GM19099 (cell line): ENCODE results near the gene ACAT2.

ENCODE experiments used
- POLR2A ChIP-seq: IDR thresholded peaks from 3 replicates; pipeline ENCODE4 v1.6.1; 2011; ENCODE audit warnings: low read depth; ENCODE audit not compliant: insufficient read length; ENCODE audit errors: extremely low read depth

The ACAT2 gene

DNA sequence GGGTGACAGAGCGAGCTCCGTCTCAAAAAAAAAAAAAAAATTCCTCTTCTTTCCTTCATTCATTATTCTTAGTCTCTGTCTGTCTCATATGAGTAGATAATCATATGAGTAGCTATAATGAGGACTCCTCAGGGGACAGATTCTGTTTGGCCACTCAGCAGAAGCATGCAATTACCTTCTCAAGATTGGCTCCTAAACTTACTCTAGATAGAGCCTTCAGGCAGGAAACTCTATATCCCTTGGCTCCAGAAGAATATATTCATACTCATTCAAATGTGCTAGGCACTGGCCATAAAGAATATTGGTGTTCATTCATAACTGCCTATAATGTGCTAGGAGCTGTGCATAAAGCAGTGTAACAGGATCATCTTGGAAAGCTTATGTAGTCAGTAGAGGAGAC, 2.2 kb upstream of the ACAT2 start:
- no peak for TF ChIP-seq POLR2A

DNA sequence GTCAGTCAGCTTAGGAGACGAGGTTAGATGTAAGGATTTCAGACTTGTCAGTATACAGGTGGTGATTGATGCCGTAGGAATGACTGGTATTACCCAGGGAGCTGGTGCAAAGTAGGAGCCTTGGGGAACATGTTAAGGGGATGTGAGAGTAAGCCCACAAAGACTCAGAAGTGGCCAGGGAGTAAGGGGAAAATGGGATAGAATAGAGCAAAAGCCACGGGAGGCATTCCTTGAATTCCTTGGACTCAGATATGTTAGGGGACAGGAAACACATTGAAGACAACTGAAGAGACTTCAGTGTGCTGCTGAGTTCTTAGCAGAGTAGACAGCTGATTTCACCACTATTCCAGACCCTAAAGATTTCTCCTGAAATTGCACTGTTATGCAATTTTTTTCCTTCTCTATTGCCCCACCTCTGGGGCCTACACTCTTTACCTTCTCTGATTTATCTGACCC, 1.2 kb upstream of the ACAT2 start:
- no peak for TF ChIP-seq POLR2A

DNA sequence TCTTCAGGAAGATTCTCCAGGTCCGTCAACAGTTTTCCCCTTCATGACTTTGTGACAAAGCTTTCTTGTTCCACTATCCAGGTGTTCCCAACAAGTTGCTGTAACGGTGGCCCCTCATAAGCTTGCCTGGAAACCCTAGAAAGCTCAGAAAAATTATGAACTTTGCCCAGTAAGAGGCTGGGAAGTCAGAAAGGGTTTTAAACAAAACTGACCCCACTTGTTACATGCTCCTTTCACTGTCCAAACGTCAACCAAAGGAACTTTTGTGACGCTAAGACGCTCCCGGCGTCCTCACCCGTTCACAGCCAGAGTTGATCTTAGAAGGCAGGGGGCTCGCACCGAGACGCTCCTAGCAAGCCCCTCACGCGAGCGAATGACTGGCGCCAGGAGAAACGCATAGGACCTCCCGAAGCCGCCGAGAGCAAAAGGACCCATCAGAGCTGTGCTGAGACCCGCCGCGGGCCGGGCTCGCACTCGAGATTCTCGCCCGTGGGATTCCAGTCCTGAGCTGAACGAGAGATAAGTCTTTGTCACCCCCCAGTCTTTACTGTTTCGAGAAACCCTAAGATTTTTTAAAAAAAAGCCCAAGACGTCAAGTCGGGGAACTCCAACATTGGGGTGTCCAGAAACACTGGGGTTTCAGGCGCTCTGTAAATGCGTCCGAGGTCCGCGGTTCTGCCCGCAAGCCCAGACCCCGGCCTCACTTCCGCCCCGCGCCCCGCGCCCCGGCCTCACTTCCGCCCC, 544 bp upstream of the ACAT2 start:
- TF ChIP-seq POLR2A = peak; percentile 49

DNA sequence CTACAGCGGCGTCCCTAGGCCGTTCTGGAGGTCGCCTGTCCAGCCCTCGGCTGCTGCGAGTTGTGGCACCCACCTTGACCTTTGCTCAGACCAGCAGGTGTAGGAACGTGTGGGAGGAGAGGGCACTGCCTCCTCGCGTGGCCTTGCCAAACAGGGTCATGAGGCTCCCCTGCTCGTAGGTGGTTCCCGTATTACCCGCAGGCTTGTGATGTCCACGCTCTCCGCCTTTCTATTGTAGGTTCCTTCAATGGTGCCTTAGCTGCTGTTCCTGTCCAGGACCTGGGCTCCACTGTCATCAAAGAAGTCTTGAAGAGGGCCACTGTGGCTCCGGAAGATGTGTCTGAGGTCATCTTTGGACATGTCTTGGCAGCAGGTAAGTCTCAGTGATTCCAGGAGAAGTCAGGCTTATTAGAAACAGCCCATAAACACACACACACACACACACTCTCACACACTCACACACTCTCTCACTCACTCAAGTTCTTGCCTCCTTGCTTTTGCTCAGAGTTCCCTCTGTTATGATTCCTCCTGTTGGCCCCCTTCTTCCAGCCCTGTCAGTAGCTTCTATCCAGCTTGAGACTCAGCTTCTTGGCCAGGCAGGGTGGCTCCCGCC, 942 bp downstream of the ACAT2 start:
- no peak for TF ChIP-seq POLR2A

DNA sequence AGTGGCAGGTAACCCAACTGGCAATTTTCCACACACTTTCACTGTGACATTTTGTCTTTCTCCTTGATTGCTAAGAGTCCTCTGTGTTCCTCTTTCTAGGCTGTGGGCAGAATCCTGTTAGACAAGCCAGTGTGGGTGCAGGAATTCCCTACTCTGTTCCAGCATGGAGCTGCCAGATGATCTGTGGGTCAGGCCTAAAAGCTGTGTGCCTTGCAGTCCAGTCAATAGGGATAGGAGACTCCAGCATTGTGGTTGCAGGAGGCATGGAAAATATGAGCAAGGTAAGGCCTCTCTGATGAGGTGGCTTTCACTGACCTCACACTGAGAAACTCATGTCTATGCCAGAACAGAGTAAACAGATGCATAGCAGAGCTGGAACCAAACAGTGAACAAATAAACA, 5.1 kb downstream of the ACAT2 start:
- no peak for TF ChIP-seq POLR2A

DNA sequence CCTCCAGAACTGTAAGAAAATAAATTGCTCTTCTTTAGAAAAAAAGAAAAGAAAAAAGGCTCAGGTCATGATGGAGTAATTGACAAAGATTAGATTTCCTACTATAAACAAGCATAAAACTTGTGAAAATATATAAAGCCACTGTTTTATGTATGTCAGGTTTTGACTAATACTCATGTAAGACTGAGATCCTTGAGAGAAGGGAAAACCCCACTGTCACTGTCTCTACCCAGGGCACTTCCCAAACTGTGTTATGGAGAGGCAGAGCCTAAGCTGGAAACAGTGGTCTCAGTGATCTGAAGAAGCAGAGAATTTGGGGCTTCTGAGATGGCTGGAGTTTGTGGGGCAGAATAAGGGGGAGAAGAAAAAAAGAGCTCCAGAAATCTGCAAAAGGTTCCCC, 7.6 kb downstream of the ACAT2 start:
- no peak for TF ChIP-seq POLR2A

DNA sequence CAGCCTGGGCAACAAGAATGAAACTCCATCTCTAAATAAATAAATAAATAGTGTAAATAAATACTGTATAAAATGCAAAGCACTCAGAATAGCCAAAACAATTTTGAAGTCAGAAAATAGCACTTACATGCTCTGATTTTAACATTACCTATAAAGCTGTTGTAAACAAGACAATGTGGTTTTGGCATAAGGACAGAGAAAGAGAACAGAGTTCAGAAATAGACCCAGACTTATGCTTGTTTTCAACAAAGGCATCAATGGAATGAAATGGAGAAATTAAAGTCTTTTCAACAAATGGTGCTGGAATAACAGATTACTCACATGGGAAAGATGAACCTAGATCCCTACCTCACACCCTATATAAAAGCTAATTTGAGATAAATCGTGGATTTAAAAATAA, 10.4 kb downstream of the ACAT2 start:
- TF ChIP-seq POLR2A = no peak

DNA sequence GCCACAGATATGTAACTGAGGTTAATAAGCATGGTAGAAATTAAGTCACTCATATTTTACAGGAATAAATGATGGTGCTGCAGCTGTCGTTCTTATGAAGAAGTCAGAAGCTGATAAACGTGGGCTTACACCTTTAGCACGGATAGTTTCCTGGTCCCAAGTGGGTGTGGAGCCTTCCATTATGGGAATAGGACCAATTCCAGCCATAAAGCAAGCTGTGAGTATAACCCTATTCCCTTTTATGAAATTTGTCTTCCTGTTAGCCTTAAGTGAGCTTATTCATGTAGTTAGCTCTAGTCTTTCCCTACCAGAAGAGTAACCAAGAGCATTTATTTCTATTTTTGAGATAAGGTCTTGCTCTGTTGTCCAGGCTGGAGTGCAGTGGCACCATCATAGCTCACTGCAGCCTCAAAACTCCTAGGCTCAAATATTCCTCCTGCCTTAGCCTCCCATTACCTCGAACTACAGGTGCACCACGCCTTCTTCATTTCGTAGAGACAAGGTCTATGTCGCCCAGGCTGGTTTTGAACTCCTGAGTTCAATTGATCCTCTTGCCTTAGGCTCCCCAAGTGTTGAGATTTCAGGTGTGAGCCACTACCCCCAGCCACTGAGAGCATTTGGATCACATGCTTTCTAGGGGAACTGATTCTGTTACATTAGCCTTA, 15.5 kb downstream of the ACAT2 start:
- no peak for TF ChIP-seq POLR2A

DNA sequence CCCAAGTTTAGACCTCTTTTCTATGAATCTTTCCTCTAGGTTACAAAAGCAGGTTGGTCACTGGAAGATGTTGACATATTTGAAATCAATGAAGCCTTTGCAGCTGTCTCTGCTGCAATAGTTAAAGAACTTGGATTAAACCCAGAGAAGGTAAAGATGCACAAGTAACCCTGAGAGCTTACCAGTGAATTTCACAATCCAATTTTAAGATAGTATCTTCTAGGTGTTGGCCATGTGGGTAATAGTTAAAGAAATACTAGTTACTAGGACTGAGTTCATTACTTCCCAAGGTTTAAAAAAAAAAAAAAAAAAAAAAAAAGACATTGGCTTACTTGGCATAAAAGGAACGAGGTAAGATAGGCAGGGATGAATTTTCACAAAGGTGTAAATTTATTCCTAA, 16.3 kb downstream of the ACAT2 start:
- TF ChIP-seq POLR2A = no peak

DNA sequence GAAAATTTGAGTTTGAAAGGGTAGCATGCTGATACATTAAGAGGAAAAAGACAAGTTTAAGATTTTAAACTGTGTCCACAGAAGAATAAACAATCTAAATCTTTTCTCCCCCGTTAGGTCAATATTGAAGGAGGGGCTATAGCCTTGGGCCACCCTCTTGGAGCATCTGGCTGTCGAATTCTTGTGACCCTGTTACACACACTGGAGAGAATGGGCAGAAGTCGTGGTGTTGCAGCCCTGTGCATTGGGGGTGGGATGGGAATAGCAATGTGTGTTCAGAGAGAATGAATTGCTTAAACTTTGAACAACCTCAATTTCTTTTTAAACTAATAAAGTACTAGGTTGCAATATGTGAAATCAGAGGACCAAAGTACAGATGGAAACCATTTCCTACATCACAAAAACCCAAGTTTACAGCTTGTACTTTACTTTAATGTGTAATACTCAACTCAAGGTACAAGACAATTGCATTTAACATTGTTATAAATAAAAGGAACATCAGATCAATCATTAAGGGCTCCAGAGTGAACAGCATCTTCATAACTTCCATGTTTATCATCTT, 16.8 kb downstream of the ACAT2 start:
- TF ChIP-seq POLR2A = no peak

DNA sequence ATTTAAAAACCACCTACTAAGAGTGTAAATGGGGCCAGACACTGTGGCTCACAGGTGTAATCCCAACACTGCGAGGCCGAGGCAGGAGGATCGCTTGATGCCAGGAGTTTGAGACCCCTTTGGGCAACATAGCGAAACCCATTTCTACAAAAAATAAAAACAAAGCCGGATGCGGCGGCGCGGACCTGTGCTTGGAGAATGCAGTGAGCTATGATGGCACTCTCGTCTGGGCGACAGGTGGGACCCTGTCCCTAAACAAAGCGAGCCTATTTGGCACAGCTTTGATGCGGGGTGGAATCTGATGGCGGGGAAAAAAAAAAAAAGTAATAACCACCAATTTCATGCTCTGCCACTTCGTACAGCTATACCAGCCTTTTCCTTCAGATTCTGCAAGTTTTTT, 26.4 kb downstream of the ACAT2 start:
- no peak for TF ChIP-seq POLR2A

DNA sequence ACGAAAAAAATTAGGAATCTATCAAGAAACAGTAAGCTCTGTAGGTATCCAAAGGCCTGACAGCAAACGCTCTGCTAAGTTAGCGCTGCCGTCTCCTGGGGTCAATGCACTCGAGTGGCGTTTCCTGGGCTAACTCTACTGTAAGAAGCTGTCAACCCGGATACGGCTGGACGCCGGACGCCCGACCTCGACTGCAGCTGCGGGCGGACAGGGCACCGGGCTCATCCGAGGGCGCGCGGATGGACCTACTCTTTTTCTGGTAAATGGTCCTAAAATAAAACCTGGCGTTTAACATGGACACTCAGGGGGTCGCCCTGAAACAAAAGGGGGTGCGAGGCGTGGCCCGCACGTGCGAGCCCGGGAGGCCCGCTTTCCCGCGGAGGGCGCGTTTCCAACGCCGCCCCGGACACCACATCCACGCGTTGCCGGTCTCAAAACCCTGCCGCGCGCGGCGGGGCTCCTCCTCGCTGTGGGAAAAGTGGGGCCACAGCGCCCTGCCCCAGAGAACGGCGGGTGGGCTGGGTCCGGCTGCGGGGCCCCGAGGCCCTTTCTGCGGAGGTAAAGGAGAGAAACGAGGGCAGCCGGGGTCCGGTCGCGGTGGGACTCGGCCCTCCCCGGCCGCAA, 27.0 kb downstream of the ACAT2 start:
- no peak for TF ChIP-seq POLR2A

DNA sequence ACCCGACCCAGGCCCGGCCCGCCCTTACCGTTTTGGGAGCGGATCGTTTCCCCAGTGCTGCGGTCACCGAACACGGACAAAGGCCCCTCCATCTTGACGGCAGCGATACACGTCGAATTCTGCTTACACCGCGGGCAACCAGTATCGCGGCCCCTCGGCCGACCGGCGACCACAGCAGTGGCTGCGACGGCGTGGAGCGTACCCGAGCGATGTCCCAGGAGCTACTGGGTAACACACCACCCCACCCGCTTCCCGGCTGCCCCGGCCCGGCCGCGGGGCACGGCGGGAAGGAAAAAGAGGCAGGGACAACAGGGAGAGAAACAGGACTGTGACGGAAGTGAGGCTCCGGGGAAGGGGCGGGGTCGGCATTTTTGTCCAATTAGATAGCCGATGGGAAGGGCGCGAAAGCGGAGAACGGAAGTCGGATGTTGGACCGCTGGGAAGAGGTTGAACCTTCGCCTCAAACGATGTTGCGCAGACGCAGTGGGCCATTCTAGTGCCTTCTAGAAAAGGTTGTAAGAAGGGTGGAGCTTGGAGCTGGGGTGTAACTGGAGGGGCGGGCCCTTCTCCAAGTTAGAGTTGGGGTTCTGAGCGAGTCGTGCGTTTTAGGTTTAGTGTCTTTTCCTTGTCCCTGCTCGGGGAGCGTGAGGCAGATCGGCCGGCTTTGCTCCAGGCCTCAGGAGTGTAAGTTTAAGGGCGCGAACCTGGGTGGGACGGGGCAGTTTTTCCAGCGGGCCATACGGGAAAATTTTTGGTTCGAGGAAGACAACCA, 27.7 kb downstream of the ACAT2 start, which contains the start of gene TCP1:
TSS of gene TCP1 (minus strand) at position 226 of the 772 bp plus-strand sequence. CDS start at position 92, 134 bp downstream.
- TF ChIP-seq POLR2A = peak; percentile 97

DNA sequence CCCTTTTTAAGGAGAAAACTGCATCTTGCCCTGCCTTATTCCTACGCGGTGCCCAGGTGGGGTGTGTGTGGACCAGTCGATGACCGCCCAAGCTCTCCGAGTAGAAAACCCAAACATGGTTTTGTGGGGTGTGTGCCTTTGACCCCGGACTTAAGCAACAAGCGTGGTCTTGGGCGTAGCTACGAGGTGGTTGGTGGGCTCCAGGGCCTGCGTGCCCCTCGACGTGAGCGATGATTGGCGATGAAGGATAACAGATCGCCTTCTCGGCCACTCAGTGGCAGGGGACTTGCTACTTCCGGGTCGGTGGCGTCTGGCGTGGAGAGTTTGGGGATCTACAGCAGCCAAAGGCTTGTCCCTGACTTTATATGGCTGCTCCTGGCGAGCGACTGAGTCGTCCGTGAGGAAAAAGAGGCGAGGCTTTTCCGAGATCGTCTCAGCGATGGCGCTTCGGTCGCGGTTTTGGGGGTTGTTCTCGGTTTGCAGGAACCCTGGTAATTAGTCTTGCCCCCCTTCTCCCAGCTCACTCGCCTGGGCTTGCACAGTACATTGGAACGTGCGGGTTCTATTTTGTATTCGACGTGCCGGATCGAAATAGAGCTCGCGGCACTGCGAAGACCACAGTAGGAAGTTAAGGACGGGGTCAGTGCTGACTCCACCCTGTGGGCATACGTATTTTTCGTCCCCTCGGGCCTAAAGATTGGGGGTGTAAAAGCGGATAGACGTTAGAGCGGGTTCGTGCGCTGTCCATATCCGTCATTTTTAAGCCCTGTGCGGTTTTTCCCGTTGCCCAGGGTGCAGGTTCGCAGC, 28.5 kb downstream of the ACAT2 start, which contains the start of gene MRPL18:
TSS of gene MRPL18 (plus strand) at position 319 of the 807 bp plus-strand sequence. CDS start at position 440, 121 bp downstream.
- peak; percentile 67 for TF ChIP-seq POLR2A

DNA sequence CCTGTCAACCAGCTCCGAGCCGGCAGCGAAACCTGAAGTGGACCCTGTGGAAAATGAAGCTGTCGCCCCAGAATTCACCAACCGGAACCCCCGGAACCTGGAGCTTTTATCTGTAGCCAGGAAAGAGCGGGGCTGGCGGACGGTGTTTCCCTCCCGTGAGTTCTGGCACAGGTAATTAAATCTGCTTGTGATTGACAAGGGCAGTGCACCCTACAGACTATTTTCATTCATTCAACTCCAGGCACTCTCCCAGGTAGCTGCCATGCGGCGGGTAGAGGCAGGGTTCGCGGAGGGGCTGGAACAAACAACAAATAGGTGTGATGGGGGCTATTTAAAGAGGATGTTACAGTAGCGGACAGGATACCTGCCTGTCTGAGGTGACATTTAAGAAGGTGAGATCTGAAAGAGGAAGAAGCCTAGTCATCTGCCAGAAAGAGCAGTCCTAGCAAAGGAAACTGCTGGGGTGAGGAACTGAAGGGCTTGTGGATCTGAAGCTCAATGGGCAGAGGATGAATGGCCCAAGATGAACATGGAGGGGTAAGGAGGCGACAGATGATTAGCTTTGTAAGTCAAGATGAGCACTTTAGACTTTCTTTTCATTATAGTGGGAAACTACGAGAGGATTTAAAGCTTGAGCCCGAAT, 29.2 kb downstream of the ACAT2 start:
- TF ChIP-seq POLR2A = no peak
